Islet of Langerhans (tissue), 1 donor: Measurements from ENCODE around the gene FYN.
"Not testable (repeated sequence)": the region's sequence is repeated elsewhere in the genome, so short reads cannot be mapped to it uniquely, and the experiment has no call there.

Experiments used
- FAIRE-seq: peaks from one replicate; lab custom pipeline; 2011; peaks lifted over from hg19 to GRCh38; lab: Jason Lieb, UNC

The FYN gene

DNA sequence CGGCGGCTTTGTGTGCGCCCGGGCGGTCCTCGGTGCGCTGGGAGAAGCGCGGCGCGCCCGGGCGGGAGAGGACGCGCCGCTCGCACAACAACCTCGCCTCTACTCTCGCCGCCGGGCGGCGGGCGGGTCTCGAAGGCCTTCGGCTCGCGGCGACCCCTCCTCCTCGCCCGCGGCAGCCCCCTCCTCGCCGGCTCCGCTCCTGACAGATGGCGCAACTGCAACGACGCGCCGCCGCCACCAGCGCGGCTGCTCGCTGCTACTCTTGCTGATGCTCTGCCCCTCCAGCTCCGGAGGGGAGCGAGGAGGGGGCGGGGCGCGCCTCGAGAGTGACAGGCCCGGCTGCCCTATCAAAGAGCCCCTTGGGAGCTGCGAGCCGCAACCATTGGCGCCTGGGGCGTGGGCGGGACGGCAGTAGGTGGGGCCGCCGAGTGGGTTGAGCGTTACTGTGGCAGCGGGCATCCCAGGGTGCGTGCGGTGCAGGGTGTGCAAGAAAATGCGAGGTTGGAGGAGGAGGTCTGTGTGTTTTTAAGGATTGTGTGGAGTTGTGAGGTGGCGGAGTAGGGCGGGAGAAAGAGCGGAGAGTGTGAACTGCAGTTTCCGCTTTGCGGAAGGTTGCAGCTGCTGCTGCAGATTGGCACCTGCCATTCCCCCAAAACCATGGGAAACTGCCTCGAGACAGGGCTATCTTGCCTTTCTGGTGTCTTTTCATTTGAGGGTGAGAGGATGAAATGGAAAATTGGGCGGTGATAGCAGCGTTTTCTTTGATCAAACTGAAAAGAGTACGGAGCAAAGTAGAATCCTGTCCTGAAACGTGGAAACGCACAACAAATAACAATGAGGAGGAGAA lies at the start of gene FYN:
Gene FYN, minus strand, starts transcription at position 275 of the 847 bp plus-strand sequence. CDS start 153,401 bp downstream, outside the sequence.
- FAIRE-seq: no peak

- FAIRE-seq: peak; percentile 43
These were observed 49.4 kb upstream of the FYN start for GRCh38 chr6:111922454-111923297.

DNA sequence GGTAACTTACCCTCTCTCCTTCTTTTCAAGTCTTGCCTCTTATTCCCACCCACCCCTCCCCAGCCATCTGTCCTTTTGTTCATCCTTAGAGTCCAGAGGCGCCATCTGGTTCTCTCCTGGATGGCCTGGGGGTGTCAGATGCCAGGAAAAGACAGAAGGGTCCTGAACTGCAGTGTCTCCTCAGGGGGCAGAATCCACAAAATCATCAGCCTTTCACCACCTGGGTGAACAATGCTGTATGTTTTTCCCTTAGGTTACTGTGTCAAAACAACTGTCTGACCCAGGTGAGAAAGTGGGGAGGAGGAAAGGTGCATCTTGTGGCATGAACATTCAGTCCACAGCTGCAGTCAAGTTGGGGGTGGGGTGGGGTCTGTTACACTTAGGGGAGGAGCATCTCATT lies 47.9 kb upstream of the FYN start:
- no peak for FAIRE-seq

DNA sequence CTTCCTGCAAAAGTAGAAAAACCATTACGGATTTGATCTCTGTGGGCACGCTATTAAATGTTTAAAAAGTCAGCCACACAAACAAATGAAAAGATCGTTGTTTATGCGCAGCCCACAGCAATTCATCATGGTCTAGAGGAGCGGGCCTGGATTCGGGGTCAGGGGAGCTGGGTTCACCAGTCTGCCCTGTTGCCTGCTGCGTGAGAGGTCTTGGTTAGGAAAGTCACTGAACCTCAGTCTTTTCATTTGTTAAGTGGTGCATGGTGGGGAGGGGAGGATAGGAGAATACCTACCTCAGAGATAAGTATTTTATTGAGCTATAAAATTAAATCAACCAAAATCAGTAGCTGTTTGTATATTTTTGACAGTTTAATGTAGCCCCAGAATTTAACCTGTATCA lies 47.3 kb upstream of the FYN start:
- FAIRE-seq: no peak

- no peak for FAIRE-seq
These were observed 45.6 kb upstream of the FYN start for GRCh38 chr6:111918825-111919224.

GRCh38 chr6:111916747-111917146 lies 43.5 kb upstream of the FYN start:
- FAIRE-seq: no peak

DNA sequence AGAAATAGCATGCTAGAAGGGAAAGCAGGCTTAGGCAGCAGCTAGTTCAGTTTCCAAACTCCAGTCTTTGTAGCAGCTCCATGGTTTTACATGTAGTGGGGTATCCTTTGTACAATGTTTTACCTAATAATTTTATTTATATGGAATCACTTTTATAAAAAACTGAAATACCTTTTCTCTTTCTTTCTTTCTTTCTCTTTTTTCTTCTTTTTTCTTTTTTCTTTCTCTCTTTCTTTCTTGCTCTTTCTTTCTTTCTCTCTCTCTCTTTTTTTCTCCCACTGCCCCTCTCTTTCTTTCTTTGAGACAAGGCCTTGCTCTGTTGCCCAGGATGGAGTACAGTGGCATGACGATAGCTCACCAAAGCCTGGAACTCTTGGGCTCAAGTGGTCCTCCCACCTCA lies 41.4 kb upstream of the FYN start:
- no peak for FAIRE-seq

- no peak for FAIRE-seq
These were observed 39.7 kb upstream of the FYN start for GRCh38 chr6:111912904-111913303.

GRCh38 chr6:111911428-111911827 lies 38.2 kb upstream of the FYN start:
- no peak for FAIRE-seq

- no peak for FAIRE-seq
These were observed 36.0 kb upstream of the FYN start for GRCh38 chr6:111909238-111909637.

DNA sequence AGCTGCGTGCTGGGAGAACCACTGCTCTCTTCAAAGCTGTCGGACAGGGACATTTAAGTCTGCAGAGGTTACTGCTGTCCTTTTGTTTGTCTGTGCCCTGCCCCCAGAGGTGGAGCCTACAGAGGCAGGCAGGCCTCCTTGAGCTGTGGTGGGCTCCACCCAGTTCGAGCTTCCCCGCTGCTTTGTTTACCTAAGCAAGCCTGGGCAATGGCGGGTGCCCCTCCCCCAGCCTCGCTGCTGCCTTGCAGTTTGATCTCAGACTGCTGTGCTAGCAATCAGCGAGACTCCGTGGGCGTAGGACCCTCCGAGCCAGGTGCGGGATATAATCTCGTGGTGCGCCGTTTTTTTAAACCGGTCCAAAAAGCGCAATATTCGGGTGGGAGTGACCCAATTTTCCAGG lies 35.1 kb upstream of the FYN start:
- FAIRE-seq: not testable (repeated sequence)

GRCh38 chr6:111900735-111901134 lies 27.5 kb upstream of the FYN start:
- FAIRE-seq: no peak

DNA sequence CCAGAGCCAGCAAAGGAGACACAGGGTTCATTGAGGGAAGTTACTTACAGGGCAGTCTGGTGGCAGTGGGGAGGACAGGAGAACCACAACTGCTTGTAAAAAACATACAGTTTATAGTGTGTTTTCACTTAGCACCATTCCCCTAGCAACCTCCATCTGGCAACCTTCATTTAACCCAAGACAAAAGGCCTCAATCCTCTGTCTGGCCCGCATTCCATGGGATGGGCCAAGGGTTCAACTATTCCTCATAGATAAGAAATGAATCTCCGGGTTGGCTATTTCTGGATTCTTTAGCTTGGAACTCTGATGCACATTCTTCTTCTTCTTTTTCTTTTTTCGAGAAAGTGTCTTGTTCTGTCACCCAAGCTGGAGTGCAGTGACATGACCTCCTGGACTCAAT lies 26.3 kb upstream of the FYN start:
- FAIRE-seq: no peak

DNA sequence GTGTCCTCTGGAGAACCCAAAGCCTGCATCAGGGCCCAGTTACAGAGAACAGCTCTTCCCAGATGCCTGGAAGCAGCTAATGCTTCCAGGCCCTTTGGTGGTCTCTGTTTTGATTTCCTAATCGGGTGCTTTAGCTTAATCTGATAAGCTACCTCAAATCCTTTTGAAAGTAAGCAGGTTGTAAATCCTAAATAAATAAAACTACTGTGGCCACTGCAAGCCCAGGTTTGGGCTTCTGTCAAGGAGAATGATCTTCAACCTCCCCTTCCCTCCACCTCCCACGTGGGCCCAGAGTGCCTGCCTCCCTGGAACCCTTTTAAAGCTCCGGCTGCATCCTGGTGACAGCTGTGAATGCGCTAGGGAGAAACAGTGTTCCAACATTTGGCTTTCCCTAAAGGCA lies 25.2 kb upstream of the FYN start:
- no peak for FAIRE-seq

GRCh38 chr6:111894951-111895350 lies 21.7 kb upstream of the FYN start:
- no peak for FAIRE-seq

DNA sequence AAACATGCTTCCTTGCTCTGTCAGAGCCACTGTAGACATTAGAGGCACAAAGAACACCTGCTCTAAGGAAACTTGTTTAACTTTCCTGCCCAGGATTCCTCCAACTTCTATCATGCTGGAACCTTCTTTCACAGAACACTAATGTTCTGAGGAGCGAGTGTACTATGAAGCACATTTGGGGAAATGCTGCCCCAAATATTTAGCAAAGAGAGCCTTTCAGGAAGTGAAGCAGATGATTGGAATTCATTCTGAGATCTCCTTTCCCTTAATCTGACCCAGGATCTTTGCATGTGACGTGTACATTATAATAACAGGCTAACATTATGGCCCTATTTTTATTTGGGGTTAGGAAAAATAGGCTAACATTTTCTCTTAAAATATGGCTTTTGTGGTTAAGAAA lies 21.0 kb upstream of the FYN start:
- no peak for FAIRE-seq

DNA sequence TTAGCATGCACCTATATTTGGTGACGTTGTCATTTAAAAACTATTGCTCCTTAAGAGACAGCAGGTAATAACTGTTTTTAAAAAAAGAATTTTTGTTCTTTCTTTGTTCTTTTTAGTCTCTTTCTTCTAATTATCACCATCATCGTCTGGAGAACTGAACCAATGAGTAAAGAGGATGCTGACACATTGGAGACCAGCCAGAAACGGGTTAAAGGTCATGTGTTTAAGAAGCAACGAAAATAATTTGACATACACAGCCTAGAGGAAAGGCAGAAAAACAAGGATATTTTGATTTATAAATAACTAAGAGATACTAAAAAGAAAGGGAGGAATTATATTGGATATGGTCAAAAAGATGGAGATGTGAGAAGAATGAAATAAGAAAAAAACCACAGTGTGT lies 19.2 kb upstream of the FYN start:
- no peak for FAIRE-seq

- FAIRE-seq: no peak
These were observed 17.7 kb upstream of the FYN start for GRCh38 chr6:111890988-111891387.

DNA sequence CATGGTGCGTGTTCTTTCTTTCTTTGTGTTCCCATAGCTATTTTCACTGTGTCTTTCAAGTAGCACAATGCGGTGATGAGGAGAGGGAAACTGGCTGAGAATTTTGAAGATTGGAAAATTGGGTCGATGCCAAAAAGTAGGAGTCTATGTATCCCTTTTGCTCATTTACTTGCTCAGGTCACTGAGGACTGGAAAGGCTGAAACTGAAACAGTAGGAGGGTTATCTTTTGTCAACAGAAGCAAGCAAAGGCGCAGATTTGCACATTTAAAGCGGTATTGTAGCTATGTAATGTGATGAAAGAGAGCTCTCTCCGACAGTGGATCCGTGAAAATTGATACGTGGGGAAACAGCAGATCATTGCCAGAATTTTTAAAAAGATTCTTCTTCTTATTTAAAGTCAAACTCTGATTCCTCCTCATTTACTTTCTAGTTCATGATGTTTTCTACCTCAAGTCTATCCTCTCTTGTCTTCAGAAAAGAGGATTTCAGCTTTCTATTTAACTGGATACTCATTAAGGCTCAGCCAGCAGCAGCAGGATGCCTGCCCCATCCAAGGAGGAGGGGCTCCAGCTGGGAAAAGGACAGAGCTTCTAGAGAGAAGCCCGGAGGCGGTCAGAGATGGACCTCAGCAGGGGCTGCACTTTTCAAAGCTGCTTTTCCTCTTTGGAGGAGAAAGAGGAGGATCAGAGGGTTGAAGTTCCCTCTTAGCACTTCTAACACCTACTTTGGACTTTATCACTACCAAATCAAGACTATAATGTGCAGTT lies 15.9 kb upstream of the FYN start:
- FAIRE-seq: no peak

- not testable (repeated sequence) for FAIRE-seq
These were observed 13.5 kb upstream of the FYN start for GRCh38 chr6:111886793-111887192.

GRCh38 chr6:111885373-111886027 lies 12.2 kb upstream of the FYN start:
- FAIRE-seq: peak; percentile 64

DNA sequence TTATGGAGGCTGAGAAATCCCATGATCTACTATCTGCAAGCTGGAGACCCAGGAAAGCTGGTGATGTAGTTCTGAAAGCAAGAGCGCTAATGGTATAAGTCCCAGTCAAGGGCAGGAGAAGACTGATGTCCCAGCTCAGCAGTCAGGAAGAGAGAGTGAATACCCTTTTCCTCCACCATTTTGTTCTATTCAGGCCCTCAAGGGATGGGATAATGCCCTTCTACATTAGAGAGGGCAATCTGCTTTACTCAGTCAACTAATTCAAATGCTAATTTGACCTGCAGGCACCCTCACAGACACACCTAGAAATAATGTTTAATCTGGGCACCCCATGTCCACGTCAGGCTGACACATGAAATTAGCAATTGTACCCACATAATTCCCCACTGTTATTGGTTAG lies 10.8 kb upstream of the FYN start:
- no peak for FAIRE-seq
